Measurements from ENCODE around the gene S100A7. TPM values are rescaled to one million over a fixed set of nuclear protein-coding genes. Genes with fewer than 3 reads are reported as not detected.
"Not testable (repeated sequence)": the region's sequence is repeated elsewhere in the genome, so short reads cannot be mapped to it uniquely, and the experiment has no call there.

Gene S100A7
- total RNA-seq, 1 experiment from 2014 or later = not detected

DNA sequence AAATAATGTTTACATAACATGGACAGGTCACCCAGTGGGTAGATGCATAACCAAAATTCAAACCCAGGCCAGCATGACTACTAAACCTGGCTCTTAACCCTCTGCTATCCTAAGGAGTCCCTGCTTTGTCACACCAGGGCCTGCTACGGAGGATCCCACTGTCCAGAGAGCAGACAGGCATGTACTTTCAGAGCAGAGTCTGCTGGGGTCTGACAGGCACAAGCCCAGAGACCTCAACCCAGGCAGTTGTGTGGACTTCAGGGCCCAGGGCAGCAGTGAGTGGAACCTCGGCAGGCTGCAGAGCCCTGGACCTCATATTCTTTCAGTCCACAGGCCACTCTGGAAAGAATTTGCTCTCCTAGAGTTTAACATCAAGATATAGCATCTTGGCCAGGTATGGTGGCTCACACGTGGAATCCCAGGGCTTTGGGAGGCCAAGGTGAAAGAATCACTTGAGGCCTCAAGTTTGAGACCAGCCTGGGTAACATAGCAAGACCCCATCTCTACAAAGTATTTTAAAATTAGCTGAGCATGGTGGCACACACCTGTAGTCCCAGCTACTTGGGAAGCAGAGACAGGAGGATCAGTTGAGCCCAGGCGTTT, 16.1 kb upstream of the S100A7 start:
- DNase-seq (ENCODE audit: low spot score) = no peak

DNA sequence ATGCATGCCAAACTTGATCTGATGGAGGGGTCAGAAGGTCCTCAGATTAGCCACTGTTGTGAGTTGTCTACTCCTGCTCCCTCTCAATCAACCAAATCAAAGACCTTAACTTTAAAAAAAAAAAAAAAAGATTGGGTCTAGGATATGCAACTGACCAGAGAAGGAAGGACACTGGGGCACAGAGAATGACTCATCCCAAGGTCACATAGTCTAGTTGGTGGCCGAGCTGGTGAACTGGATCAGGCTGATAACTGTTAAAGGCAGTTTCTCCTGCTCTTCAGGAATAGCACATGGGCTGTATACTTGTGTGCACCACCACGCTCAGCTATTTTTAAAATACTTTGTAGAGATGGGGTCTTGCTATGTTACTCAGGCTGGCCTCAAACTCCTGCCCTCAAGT, 14.8 kb upstream of the S100A7 start:
- no peak for DNase-seq (ENCODE audit: low spot score)

- no peak for DNase-seq (ENCODE audit: low spot score)
These were observed 13.9 kb upstream of the S100A7 start for GRCh38 chr1:153474347-153474746.

DNA sequence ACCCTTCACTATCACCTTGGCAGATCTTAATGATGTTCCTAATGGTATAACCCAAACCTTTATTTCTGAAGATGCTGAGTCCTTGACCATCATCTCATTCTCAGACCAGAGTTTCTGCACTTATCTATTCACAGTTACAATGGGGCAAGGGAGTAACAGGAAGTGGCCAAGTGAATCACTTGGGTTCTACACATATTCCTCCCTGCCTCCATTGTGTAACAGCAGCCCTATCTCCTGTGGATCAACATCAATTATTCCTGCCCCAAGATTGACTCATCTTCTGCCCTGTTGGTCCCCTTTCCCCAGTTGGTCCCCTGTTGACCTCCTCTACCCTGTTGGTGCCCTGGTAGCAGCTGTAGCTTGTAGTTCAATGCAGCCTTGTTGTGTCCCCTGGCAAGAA, 10.3 kb upstream of the S100A7 start:
- DNase-seq (ENCODE audit: low spot score) = no peak

DNA sequence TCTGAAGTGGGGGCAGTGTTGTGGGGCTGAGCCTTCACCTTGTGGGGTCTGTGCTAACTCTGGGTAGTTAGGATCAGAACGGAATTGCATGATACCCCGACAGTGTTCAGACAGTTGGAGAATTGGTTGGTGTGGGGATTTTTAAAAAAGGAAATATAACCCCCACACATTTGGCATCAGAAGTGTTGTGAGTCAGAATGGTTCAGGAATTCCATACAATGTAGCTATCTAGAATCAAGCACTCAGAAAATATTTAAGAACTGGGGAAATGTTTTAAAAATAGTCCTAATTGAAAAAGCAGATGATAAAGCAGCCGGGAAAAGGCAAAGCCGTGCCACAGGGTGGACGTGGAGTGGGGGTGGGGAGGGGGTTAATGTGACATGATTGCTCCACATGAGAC, 6.5 kb upstream of the S100A7 start:
- DNase-seq (ENCODE audit: low spot score) = no peak

DNA sequence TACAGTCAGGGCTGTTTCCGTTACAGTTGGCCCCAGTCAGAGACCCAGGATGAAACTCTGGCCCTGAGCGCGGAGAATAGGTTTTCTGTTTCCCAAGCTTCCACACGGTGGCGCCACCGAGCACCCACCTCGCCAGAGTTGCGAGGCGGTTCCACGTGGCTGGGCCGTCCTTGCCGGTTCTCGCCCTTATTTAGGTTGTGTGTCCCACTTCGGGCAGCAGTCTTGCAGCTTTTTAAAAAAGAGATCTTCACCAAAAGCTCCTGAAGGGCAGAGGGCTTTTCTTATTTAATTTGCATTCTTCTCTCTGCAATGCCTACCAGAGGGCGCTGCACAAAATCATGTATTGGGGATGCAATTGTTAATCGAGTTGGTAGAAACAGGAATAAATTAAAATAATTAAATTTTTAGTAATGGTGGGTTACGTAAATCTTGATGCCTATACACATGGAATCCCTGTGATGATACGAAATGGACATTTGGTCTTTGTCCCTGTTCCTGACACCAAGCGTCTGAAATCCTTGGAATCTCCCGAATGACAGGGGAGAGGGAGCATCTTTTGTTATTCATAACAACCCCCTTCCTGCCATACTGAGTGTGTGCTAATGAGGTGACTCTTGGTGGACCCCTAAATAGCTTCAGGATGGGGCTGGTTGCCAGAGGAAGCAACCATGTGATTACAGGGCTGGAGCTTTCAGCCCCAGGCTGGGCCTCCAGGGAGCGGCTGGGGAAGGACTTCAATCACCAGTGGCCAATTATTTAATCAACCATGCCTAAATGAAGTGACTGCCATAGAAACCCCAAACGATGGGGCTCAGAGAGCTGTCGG, 5.6 kb upstream of the S100A7 start:
- peak; percentile 66 for DNase-seq (ENCODE audit: low spot score)

GRCh38 chr1:153462741-153463140, 2.3 kb upstream of the S100A7 start:
- DNase-seq (ENCODE audit: low spot score) = not testable (repeated sequence)

GRCh38 chr1:153459655-153460054, 796 bp downstream of the S100A7 start:
- DNase-seq (ENCODE audit: low spot score) = no peak

DNA sequence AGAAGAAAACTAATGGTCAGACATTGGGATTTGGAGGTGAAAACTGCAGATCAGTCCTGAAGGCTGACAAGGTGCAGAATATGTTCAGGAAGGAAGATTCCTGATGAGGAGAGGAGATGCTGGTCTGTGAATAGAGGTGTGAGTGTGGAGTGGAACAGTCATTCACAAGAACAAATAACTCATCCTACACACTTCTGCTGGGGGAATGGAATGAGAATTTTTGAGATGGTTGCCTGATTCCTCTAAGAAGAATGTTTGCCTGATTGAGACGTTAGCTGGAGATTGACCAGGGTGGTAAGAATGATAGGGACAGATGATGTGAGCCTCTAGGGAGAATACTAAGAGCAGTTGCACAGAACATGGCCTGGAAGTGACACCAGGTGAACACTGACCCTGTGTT, 4.1 kb downstream of the S100A7 start:
- DNase-seq (ENCODE audit: low spot score) = no peak

DNA sequence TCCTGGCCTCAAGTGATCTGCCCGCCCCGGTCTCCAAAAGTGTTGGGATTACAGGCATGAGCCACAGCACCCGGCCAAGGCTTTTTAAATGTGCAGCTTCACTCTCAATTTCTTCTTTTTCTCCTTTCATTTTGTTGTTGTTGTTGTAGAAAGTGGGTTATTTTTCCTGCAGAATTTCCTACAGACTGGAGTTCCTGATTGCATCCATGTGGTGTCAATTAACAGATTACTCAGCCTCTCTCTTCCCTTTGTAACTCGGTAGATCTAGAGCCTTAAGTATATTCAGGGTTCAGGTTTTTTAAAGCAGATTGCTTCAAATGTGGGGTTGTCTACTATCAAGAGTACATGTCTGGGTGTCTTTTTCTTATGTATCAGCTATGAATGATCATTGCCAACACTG, 11.6 kb downstream of the S100A7 start:
- not testable (repeated sequence) for DNase-seq (ENCODE audit: low spot score)

DNA sequence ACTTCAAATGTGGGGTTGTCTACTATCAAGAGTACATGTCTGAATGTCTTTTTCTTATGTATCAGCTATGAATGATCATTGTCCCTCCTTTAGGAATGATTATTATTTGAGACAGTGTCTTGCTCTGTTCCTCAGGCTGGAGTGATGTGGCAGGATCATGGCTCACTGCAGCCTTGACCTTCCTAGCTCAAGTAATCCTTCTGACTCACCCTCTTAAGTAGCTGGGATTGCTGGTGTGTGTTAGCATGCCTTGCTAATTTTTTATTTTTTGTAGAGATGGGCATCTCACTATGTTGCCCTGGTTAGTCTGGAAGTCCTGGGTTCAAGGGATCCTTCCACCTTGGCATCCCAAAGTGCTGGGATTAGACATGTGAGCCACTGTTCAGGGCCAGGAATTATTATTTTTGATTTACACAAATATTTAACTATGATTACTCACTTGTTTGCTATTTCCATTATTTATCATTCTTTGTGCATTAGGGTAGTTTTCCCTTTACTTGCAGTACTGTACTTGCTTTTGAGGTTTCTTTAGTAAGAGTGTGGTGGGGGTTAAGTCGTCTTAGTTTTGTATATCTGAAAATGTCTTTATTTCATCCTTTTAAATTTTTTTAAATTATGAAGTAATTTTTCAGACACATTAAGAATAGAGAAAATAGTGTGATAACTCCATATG, 12.8 kb downstream of the S100A7 start:
- no peak for DNase-seq (ENCODE audit: low spot score)

GRCh38 chr1:153444078-153444477, 16.4 kb downstream of the S100A7 start:
- no peak for DNase-seq (ENCODE audit: low spot score)

GRCh38 chr1:153443486-153443885, 17.0 kb downstream of the S100A7 start:
- DNase-seq (ENCODE audit: low spot score) = no peak

- DNase-seq (ENCODE audit: low spot score) = no peak
These were observed 19.2 kb downstream of the S100A7 start for GRCh38 chr1:153441238-153441755.

DNA sequence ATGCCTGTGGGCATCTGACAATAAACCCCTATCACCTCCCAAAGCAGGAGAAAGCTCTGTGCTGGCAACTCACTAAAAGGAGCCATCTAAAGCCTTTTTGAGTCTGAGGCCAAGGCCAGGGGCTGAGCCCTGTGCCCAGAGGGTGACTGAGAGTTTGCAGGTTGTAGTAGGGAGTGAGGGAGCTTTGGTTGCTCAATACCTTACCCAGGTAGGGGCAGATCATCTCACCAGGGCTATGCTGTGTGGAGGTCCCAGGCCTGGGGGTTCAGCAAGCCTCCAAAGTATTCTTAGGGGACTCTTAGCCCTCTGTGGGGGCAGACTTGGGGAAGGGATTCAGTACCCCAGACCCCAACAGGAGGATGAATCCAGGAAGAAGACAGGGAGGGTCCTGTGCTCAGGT, 21.2 kb downstream of the S100A7 start:
- no peak for DNase-seq (ENCODE audit: low spot score)

- DNase-seq (ENCODE audit: low spot score) = no peak
These were observed 21.9 kb downstream of the S100A7 start for GRCh38 chr1:153438599-153438998.

DNA sequence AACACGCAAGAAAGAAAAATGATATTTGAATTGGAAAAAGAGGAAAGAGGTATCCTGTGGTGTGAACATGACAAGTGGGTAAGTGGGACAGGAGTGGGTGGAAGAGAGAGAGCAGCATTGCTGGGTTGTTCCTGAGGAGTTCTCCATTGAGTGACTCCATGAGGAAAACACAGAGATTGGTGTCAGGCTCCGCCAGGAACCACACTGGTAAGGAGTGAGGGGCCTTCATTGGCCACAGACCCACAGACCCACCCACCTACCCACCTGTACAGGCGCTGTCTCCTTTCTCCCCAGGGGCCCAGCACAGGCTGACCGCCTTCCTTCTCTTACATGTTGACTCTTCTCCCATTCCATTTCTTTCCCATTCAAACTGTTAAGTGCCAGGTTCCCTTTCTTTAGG, 23.2 kb downstream of the S100A7 start:
- no peak for DNase-seq (ENCODE audit: low spot score)

DNA sequence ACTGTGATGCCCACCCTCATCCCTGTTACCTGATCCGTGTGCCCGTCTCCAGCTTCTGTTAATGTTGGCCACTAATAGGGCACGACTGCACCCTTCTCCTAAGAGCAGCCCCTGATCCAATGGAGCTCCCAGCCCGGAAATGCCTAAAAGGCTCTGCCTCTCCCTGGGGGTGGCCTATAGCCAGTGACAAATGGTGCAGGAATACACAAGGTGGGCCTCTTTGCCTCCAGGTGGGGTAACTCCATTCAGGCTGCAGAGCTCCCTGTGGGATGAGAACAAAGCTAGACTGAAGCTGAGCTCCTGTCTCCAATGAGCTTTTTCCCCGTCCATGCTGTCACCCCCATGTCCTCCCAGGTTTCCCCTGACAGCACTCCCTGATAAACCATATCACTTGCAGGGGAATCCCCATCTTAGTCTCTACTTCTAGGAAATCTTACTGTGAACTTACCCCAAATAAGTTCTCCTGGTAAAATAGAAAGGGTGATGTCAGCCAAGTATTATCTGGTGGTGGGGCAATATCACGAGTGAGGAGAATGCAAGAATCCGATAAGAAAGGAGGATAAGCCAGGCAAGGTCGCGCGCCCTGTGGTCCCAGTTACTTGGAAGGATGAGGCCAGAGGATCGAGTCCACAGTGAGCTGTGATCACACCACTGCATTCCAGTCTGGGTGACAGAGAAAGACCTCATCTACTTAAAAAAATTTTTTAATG, 25.6 kb downstream of the S100A7 start:
- no peak for DNase-seq (ENCODE audit: low spot score)

DNA sequence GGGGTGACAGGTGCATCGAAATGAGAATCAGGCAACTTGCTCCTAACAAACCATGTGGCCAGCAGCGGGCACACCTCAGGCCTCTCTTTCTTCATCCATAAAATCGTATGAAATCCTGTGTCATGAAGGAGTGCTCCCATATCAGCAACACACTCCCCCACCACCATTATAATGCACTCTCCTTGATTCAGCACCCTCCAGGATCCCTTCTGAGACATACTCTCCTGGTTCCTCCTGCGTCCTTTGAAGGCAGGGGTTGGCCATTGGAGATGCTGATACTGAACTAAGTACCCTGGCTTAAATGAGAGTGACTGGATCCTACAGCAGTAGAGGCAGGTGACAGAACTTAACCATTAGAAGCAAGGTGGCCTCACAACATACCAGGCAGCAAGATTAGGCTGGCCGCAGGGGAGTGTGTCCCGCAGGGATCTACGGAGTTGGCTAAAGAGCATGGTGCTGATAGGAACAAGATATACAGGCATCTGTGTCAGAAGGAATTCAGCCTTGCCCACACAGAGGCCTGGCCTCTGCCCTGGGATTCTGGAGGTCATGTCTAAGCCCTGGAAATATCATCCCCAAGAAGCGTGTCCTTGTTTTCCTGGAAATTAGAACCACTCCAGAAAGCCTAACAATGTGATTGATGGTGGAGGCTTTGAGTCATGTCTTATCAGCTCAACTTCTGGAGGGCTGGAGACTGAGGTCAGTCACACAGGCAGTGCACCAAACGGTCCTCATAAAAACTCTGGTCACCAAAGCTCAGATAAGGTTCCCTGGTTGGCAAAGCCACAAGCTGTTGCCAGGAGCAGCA, 27.4 kb downstream of the S100A7 start:
- DNase-seq (ENCODE audit: low spot score) = no peak

DNA sequence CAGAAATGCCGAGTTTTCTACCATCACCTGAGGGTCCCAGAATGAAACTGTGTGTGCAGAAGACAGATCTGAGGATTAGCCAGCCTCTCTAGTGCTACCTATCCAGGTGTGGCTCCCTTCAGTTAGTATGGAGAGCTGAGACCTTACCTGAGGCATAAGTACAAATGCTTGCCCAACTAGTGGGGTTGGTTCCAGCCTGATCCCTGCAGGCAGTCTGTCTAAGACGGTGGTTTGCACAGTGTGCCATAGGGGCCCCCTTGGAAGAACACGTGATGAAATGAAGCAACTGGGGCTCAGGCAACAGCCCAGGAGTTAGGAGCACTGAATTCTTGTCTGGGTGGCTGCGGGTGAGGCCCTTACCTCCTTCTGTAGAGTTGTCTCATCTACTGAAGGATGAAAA, 28.5 kb downstream of the S100A7 start:
- DNase-seq (ENCODE audit: low spot score) = no peak

DNA sequence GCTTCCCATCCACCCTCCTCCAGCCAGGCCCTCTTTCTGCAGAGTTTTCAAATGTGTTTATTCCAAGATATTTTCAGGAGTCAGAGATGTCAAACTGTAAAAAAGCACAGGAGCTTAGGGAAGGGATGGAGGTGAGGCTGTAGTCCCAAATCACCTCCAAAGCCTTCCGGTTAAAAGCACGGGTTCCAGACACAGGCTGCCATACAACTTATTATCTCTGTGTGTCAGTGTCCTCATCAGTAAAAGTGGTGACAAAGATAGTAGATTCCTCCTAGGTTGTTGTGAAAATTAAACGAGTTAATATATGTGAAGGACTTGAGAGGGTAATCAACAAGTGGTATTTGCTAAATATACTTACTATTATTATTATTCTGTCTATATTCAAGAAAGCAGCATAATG, 29.0 kb downstream of the S100A7 start:
- DNase-seq (ENCODE audit: low spot score) = no peak

Data from HT-29 (cell line).